ENCODE results near the gene DMRTA2.

DNA sequence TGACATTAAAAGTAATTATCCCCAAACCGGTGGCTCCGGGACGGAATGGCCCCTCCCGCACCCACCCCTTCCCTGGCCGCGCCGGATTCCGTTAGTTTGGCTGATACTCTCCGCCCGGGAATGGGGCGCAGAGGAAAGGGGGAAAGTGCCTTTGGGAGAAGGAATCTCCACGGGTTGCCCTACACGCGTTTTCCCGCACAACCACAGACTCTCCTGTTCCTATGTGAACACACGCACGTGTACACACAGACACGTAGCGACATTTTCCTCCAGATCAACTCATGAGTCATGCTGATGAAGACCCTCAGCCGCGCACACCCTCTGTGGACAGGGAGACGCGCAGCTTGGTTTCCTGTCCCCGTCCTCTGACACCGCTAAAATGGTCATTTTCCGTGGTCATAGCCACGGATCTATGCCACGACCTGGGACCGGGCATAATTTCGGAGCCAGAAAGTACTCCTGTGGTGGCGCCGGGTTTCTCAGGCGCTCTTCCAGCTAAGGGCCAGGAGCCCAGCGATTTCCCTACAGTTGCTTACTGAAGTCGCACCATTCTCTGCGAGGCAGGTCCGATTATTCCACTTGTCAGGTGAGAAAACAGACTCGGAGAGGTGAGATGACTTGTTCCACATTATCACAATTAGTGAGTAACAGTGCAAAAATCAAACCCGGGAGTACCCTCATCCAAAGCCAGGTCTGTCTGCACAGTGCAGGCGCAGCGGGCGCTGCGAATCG is 4.0 kb upstream of the DMRTA2 start:
- TF ChIP-seq, protein P1, sequence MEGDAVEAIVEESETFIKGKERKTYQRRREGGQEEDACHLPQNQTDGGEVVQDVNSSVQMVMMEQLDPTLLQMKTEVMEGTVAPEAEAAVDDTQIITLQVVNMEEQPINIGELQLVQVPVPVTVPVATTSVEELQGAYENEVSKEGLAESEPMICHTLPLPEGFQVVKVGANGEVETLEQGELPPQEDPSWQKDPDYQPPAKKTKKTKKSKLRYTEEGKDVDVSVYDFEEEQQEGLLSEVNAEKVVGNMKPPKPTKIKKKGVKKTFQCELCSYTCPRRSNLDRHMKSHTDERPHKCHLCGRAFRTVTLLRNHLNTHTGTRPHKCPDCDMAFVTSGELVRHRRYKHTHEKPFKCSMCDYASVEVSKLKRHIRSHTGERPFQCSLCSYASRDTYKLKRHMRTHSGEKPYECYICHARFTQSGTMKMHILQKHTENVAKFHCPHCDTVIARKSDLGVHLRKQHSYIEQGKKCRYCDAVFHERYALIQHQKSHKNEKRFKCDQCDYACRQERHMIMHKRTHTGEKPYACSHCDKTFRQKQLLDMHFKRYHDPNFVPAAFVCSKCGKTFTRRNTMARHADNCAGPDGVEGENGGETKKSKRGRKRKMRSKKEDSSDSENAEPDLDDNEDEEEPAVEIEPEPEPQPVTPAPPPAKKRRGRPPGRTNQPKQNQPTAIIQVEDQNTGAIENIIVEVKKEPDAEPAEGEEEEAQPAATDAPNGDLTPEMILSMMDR (IDR thresholded peaks at IDR 0.05) = no peak
- no peak for TF ChIP-seq POLR2A (IDR thresholded peaks at IDR 0.05)
